Measurements from ENCODE around the gene PER2. TPM values are rescaled to one million over a fixed set of nuclear protein-coding genes. Genes with fewer than 3 reads are reported as not detected.

Gene PER2
- total RNA-seq, 1 experiment from 2014 or later = 6.6 TPM

- H3K27me3 Mint-ChIP-seq (ENCODE audit: low read depth) = no peaks in the 10 kb centered on the region
- ATAC-seq (peak; percentile 36), DNase-seq (ENCODE audit: low spot score) (no peak)
- H3K4me3 Mint-ChIP-seq = no peak overlapping the region
- H3K27ac Mint-ChIP-seq = no peak overlapping the region; the same call in 1 of the 2 replicates
- POLR2A ChIA-PET = no interaction called here
- TF ChIP-seq ZNF317 (CRISPR knock-in tag; IDR thresholded peaks at IDR 0.05; ENCODE audit: borderline replicate concordance, low read depth) = no peak
- TF ChIP-seq TEAD1 (CRISPR knock-in tag; IDR thresholded peaks at IDR 0.05) = no peak
- TF ChIP-seq JUN (CRISPR knock-in tag; IDR thresholded peaks at IDR 0.05) = no peak
- TF ChIP-seq USF1 (CRISPR knock-in tag; IDR thresholded peaks at IDR 0.05) = no peak
- TF ChIP-seq ARID4B (CRISPR knock-in tag; IDR thresholded peaks at IDR 0.05; ENCODE audit: borderline replicate concordance) = no peak
- TF ChIP-seq KAT7 (CRISPR knock-in tag; IDR thresholded peaks at IDR 0.05; ENCODE audit: borderline replicate concordance) = no peak
- no peak for TF ChIP-seq E2F5 (CRISPR knock-in tag; IDR thresholded peaks at IDR 0.05)
- TF ChIP-seq TEAD4 (CRISPR knock-in tag; IDR thresholded peaks at IDR 0.05) = no peak
- no peak for TF ChIP-seq FOXP4 (CRISPR knock-in tag; IDR thresholded peaks at IDR 0.05)
- TF ChIP-seq IRF1 (CRISPR knock-in tag; IDR thresholded peaks at IDR 0.05) = no peak
- no peaks in the 10 kb centered on the region; the same call in 1 of the 2 replicates for H3K4me1 Mint-ChIP-seq
- CTCF ChIA-PET = interaction anchor here (0.6 to 2.3 kb wide), 12 partner anchors 11 to 880 kb away, joined by 3 to 24 read pairs (median 4); partner anchors contain the start of gene PER2
- H3K36me3 Mint-ChIP-seq = no peaks in the 10 kb centered on the region
- H3K9me3 Mint-ChIP-seq = no peaks in the 10 kb centered on the region
Measured at GRCh38 chr2:238305092-238305862, 16.9 kb upstream of the PER2 start.

GRCh38 chr2:238304116-238304515, 15.7 kb upstream of the PER2 start:
- Mint-ChIP-seq H3K27me3 (ENCODE audit: low read depth) (no peaks in the 10 kb centered on the region), H3K27ac (no peak overlapping the region), H3K4me3 (no peak overlapping the region), H3K9me3 (no peaks in the 10 kb centered on the region), H3K36me3 (no peaks in the 10 kb centered on the region), H3K4me1 (no peaks in the 10 kb centered on the region; the same call in 1 of the 2 replicates)
- CTCF ChIA-PET = interaction anchor here (1.0 to 2.3 kb wide), 4 partner anchors 14 to 64 kb away, joined by 3 to 24 read pairs (median 4); partner anchors contain the start of gene PER2
- DNase-seq (ENCODE audit: low spot score) (no peak), ATAC-seq (no peak)
- POLR2A ChIA-PET = interaction anchor here (0.6 kb wide), 1 partner anchor 14 kb away, joined by 3 read pairs; no protein-coding TSS in a partner anchor
- TF ChIP-seq IRF2 (CRISPR knock-in tag; IDR thresholded peaks at IDR 0.05; ENCODE audit: borderline replicate concordance, low read depth) = no peak
- no peak for TF ChIP-seq RORB (CRISPR knock-in tag; IDR thresholded peaks at IDR 0.05)
- no peak for TF ChIP-seq ZMAT4 (CRISPR knock-in tag; IDR thresholded peaks at IDR 0.05)
- TF ChIP-seq JAZF1 (CRISPR knock-in tag; IDR thresholded peaks at IDR 0.05) = no peak
- no peak for TF ChIP-seq ZNF512 (CRISPR knock-in tag; IDR thresholded peaks at IDR 0.05; ENCODE audit: borderline replicate concordance)
- no peak for TF ChIP-seq FOXK1 (CRISPR knock-in tag; IDR thresholded peaks at IDR 0.05)
- no peak for TF ChIP-seq TEAD4 (CRISPR knock-in tag; IDR thresholded peaks at IDR 0.05)
- TF ChIP-seq ZNF317 (CRISPR knock-in tag; IDR thresholded peaks at IDR 0.05; ENCODE audit: borderline replicate concordance, low read depth) = no peak
- TF ChIP-seq USF1 (CRISPR knock-in tag; IDR thresholded peaks at IDR 0.05) = no peak
- no peak for TF ChIP-seq TEAD1 (CRISPR knock-in tag; IDR thresholded peaks at IDR 0.05)
- no peak for TF ChIP-seq NR2C2 (CRISPR knock-in tag; IDR thresholded peaks at IDR 0.05)
- no peak for TF ChIP-seq IRF1 (CRISPR knock-in tag; IDR thresholded peaks at IDR 0.05)
